HG03039 (cell line): ENCODE results near the gene NBAS.
"Not testable (repeated sequence)": the region's sequence is repeated elsewhere in the genome, so short reads cannot be mapped to it uniquely, and the experiment has no call there.

Experiments used
- ATAC-seq: cut with Tn5 transposase; IDR thresholded peaks from one replicate; pipeline ENCODE4 v1.9.1; 2021; ENCODE audit warnings: mild to moderate bottlenecking, moderate library complexity; ENCODE audit not compliant: unreplicated experiment

The NBAS gene

GRCh38 chr2:15429032-15429431 is 132.1 kb downstream of the NBAS start:
- no peak for ATAC-seq

- ATAC-seq: peak; percentile 53
Observed at GRCh38 chr2:15427987-15428386, 133.1 kb downstream of the NBAS start.

- no peak for ATAC-seq
Observed at GRCh38 chr2:15426606-15427005, 134.5 kb downstream of the NBAS start.

- ATAC-seq: no peak
Observed at GRCh38 chr2:15425712-15426111, 135.4 kb downstream of the NBAS start.

GRCh38 chr2:15421753-15422152 is 139.4 kb downstream of the NBAS start:
- no peak for ATAC-seq

- ATAC-seq: no peak
Observed at GRCh38 chr2:15415748-15416147, 145.4 kb downstream of the NBAS start.

GRCh38 chr2:15412779-15413178 is 148.4 kb downstream of the NBAS start:
- ATAC-seq: no peak

DNA sequence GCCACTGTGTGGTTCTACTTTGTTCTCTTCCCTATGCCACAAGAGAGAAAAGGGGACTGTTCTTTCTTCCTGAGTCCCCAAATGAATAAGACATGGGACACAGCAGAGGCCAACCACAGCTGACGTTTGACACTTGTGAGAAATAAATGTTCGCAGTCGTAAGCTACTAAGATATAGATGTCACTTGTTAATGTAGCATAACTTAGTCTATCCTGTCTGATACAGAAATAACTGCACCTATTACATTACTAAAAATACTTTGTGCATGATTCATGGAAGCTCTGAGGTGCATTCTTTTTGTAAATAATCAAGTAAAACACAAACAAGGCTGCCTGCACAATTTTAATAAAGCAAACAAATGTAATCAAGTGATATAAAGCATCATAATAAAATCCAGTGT is 148.8 kb downstream of the NBAS start:
- no peak for ATAC-seq

GRCh38 chr2:15410884-15411283 is 150.2 kb downstream of the NBAS start:
- ATAC-seq: no peak

- no peak for ATAC-seq
Observed at GRCh38 chr2:15408759-15409158, 152.4 kb downstream of the NBAS start.

DNA sequence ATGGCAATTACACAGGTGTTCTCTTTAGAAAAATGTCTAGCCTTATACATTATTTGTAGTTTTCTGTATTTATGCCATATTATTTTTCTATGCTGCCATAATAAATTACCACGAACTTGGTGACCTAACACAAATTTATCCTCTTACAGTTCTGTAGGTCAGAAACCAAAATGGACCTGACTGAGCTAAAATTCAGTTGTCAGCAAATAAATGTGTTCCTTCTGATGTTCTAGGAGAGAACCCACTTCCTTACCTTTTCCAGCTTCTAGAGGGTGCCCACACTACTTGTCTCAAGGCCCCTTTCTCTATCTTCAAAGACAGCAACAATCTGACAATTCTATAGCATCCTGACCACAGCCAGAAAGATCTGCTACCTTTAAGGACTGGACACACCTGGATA is 153.5 kb downstream of the NBAS start:
- ATAC-seq: no peak

DNA sequence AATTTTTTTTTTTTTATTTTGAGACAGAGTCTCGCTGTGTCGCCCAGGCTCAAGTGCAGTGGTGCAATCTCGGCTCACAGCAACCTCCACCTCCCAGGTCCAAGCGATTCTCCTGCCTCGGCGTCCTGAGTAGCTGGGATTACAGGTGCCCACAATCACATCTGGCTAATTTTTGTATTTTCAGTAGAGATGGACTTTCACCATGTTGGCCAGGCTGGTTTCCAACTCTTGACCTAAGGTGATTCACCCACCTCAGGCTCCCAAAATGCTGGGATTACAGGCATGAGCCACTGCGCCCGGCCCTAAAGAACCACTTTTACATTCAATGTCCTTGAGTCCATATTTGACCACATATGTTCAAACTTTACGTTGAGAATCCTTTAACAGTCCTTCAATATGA is 156.6 kb downstream of the NBAS start:
- not testable (repeated sequence) for ATAC-seq

DNA sequence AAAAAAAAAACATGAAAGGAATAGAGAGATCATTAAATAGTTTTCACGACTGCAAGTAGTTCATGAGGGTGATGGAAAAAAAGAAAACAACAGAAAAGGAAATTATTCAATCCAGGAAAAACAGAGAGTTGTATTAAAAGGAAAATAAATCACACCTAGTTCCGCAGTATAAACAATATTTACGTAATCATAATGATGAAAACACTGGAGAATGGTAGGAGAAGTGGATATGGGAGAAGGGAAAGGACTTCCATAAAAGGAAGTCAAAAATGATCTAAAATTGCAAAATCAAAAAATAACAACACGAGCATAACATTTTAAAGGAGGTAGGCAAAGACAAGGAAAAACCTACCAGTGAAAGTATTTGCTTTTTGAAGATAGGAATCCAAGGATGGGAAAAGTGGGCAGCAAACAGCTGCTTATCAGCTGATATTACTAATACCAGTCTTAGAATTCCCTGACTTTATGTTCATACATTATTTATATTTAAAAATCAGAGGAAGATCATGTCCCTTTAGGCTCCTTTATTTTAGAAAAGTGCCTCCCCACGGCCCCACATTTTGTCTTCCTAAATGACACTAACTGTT is 160.8 kb downstream of the NBAS start:
- ATAC-seq: no peak

DNA sequence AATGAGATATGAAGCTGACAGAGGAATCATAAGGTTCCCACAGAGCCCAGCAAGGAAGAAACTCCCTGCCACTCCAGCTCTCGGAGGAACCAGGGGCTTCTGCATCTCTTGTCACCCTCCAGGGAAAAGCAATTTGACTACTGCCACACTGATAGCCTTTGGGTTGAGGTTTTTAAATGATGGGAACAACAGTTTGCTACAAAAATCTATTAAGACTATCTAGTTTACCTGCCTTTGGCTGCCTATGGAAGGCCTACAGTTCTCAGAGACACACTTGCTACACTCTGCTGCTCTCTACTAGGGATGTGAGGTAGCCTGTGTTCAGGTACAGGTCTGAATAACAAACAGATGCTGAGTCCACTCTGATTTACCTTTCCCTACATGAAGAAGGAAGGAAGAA is 161.9 kb downstream of the NBAS start:
- no peak for ATAC-seq

DNA sequence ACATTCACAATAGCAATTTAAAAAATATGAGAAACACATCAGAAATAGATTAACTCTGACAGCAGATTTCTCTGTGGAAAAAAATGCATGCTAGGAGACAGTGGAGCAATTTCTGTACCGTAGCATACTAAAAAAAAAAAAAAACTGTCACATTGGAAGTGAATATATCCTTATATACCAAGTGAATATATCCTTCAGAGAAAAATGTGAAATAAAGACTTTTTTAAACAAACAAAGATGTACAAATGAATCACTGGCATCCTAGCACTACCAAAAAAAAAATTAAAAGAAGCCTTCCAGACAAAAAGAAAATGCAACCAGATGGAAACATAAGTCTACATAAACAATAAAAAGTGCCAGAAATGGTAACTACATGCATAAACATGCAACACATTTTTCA is 169.4 kb downstream of the NBAS start:
- no peak for ATAC-seq

DNA sequence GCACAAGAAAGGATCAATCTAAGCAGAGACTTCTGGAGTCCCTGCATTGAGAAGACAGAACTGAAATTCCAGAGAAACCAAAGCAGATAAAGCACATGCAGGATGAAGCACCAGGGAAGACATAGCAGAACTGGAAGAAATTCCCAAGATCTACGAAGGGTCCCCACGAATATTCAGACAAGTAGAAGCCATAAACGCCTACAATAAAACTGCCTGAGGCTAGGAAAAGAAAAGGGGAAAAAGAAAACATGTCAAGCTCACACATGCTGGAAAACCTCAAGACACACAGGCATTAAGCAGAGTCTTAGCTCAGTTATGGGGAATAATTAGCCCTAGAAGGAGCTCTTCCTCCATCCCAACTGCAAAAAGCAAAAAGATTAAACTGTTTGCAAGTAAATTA is 171.2 kb downstream of the NBAS start:
- no peak for ATAC-seq

DNA sequence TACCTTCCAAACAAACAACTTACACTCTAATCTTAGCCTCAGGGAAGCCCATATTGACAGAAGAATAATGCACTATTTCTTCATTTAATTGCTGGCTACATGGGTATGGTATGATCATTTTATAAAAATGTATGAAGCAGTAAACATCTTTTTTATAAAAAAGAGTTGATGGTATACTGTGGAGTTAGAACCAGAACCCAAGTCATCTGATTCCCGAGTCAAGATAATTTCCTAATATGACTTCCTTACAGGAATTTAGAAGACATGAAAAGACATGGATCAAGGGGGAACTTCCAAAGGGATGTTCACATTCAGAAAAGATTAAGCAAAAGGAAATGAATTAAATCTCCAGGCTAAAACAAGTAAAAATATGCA is 171.8 kb downstream of the NBAS start:
- no peak for ATAC-seq

- ATAC-seq: no peak
Observed at GRCh38 chr2:15388406-15389325, 172.5 kb downstream of the NBAS start.

GRCh38 chr2:15385184-15385583 is 175.9 kb downstream of the NBAS start:
- ATAC-seq: no peak

GRCh38 chr2:15383695-15384350 is 177.3 kb downstream of the NBAS start:
- no peak for ATAC-seq

- no peak for ATAC-seq
Observed at GRCh38 chr2:15378148-15378908, 182.8 kb downstream of the NBAS start.
